ENCODE data around the gene GRM4. TPM values are rescaled to one million over a fixed set of nuclear protein-coding genes. Genes with fewer than 3 reads are reported as not detected.

The GRM4 gene
- total and polyA plus RNA-seq, 10 of the 15 experiments (the other 5 are each of a cell fraction or from before 2014, with no cell fraction given) = 0.01 to 0.31 (median 0.05) TPM; not detected in 2

DNA sequence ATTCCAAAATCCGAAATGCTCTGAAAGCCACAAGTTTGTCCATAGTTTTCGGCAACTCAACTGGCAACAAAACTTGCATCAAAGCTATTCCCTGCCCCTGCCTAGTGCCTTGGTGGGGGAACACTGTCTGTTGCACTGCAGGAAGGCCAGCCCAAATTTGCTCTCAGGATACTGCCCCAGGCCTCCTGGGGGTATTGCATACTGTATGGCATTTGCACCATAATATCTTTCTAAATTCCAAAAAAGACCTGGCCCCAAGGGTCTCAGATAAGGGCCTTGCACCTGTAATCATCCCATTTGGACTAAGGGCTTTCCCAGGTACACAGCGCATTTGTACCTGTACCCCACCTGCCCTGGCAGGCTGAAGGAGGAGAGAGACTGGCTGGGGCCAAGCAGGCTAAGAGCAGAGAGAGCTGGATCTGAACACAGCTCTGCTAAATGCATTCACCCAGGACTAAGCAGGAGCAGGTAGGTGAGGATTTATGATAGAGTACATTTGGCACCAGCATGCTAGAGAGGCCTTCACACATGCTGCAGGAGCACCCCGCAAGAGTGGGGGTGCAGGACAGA lies 4.0 kb upstream of the GRM4 start:
- intact Hi-C loops (cut with micrococcal nuclease; ENCODE audit: unreplicated experiment) (loop anchor here (10.0 kb wide), 1 partner anchor 565 kb away; the partner anchor contains the start of gene BAK1), in situ Hi-C loops (cut with MboI) (loop anchor here (10.0 kb wide), 1 partner anchor 95 kb away; no protein-coding TSS in a partner anchor)
- WGBS (ENCODE audit: insufficient coverage, insufficient replicate concordance, low lambda C conversion rate, missing lambda C conversion rate) = 60% methylated on average over 4 of the region's 4 CpGs
- H3K27me3 ChIP-seq (replicated peaks in 1 of 2; ENCODE audit: control insufficient read depth in 2 of 2, insufficient read depth in 2 of 2, low read length in 1 of 2) = peaks cover 3 to 6% of the 10 kb centered on the region in 2 experiments
- no peak overlapping the region for H3K9ac ChIP-seq (ENCODE audit: control insufficient read depth, insufficient read depth, low read length)
- H3K4me2 ChIP-seq (ENCODE audit: control insufficient read depth, insufficient read depth) = no peak overlapping the region
- SMC1A ChIA-PET (ENCODE audit: uncharacterized antibody, unreplicated experiment) = interaction anchor here (0.7 kb wide), 1 partner anchor 35 kb away, joined by 3 read pairs; no protein-coding TSS in a partner anchor
- no peaks in the 10 kb centered on the region for H3K36me3 ChIP-seq (ENCODE audit: control insufficient read depth in 2 of 2, insufficient read depth in 2 of 2, low read length in 1 of 2)
- FAIRE-seq (no peak), DNase-seq (ENCODE audit: low read depth, low spot score) (no peak), ATAC-seq (no peak)
- no peak overlapping the region for H3K27ac ChIP-seq (ENCODE audit: control insufficient read depth, insufficient read depth)
- H2AFZ ChIP-seq (ENCODE audit: control insufficient read depth, low read depth, low read length) = 0 out of 2 replicates have a peak overlapping the region, but pooled peaks have one; percentile 77
- H3K4me3 ChIP-seq = no peak overlapping the region
- POLR2A ChIA-PET = interaction anchor here (0.6 kb wide), 1 partner anchor 772 kb away, joined by 7 read pairs; no protein-coding TSS in a partner anchor
- H3K4me1 ChIP-seq (ENCODE audit: control insufficient read depth, insufficient read depth, low read length) = peaks cover 26% of the 10 kb centered on the region
- no TSS peak for BruUV-seq (replicated peaks)
- H4K20me1 ChIP-seq (ENCODE audit: control insufficient read depth, insufficient read depth) = no peaks in the 10 kb centered on the region
- RAD21 ChIA-PET (ENCODE audit: unreplicated experiment) = interaction anchor here (1.0 kb wide), 1 partner anchor 14 kb away, joined by 4 read pairs; no protein-coding TSS in a partner anchor
- H3K79me2 ChIP-seq (ENCODE audit: control insufficient read depth, insufficient read depth, low read length) = no peaks in the 10 kb centered on the region
- no peaks in the 10 kb centered on the region; the same call in 2 of the 3 replicates for H3K9me3 ChIP-seq (replicated peaks; ENCODE audit: control insufficient read depth, insufficient read depth, low read length)
- CTCF ChIA-PET = interaction anchor here (1.5 kb wide), 1 partner anchor 9 kb away, joined by 3 read pairs; no protein-coding TSS in a partner anchor
- TF ChIP-seq POU2F2 (IDR thresholded peaks at IDR 0.05; ENCODE audit: borderline replicate concordance, low read depth, low read length) = no peak
- TF ChIP-seq ELK1 (IDR thresholded peaks at IDR 0.05; ENCODE audit: low read depth, low read length) = no peak
- TF ChIP-seq ASH2L (IDR thresholded peaks at IDR 0.05; ENCODE audit: borderline replicate concordance, low read depth) = no peak
- TF ChIP-seq MEF2A (IDR thresholded peaks at IDR 0.05; ENCODE audit: insufficient read depth, low read depth, low read length) = no peak
- TF ChIP-seq BCLAF1 (IDR thresholded peaks at IDR 0.05) = no peak
- TF ChIP-seq, protein P1, sequence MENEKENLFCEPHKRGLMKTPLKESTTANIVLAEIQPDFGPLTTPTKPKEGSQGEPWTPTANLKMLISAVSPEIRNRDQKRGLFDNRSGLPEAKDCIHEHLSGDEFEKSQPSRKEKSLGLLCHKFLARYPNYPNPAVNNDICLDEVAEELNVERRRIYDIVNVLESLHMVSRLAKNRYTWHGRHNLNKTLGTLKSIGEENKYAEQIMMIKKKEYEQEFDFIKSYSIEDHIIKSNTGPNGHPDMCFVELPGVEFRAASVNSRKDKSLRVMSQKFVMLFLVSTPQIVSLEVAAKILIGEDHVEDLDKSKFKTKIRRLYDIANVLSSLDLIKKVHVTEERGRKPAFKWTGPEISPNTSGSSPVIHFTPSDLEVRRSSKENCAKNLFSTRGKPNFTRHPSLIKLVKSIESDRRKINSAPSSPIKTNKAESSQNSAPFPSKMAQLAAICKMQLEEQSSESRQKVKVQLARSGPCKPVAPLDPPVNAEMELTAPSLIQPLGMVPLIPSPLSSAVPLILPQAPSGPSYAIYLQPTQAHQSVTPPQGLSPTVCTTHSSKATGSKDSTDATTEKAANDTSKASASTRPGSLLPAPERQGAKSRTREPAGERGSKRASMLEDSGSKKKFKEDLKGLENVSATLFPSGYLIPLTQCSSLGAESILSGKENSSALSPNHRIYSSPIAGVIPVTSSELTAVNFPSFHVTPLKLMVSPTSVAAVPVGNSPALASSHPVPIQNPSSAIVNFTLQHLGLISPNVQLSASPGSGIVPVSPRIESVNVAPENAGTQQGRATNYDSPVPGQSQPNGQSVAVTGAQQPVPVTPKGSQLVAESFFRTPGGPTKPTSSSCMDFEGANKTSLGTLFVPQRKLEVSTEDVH (IDR thresholded peaks at IDR 0.05; ENCODE audit: low read depth, partially characterized antibody) = no peak
- no peak for TF ChIP-seq IRF3 (IDR thresholded peaks at IDR 0.05)
- TF ChIP-seq, protein P2, sequence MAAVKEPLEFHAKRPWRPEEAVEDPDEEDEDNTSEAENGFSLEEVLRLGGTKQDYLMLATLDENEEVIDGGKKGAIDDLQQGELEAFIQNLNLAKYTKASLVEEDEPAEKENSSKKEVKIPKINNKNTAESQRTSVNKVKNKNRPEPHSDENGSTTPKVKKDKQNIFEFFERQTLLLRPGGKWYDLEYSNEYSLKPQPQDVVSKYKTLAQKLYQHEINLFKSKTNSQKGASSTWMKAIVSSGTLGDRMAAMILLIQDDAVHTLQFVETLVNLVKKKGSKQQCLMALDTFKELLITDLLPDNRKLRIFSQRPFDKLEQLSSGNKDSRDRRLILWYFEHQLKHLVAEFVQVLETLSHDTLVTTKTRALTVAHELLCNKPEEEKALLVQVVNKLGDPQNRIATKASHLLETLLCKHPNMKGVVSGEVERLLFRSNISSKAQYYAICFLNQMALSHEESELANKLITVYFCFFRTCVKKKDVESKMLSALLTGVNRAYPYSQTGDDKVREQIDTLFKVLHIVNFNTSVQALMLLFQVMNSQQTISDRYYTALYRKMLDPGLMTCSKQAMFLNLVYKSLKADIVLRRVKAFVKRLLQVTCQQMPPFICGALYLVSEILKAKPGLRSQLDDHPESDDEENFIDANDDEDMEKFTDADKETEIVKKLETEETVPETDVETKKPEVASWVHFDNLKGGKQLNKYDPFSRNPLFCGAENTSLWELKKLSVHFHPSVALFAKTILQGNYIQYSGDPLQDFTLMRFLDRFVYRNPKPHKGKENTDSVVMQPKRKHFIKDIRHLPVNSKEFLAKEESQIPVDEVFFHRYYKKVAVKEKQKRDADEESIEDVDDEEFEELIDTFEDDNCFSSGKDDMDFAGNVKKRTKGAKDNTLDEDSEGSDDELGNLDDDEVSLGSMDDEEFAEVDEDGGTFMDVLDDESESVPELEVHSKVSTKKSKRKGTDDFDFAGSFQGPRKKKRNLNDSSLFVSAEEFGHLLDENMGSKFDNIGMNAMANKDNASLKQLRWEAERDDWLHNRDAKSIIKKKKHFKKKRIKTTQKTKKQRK (IDR thresholded peaks at IDR 0.05; ENCODE audit: low read depth, low read length) = no peak

All from GM12878 (cell line).